Measurements from ENCODE around the gene GRM7.

Gene GRM7

GRCh38 chr3:7734456-7734855 lies 873.5 kb downstream of the GRM7 start:
- no peak overlapping the region for H3K4me3 ChIP-seq (ENCODE audit: low read length)
- no peak for DNase-seq (ENCODE audit: low read depth)
- TF ChIP-seq, protein P1, sequence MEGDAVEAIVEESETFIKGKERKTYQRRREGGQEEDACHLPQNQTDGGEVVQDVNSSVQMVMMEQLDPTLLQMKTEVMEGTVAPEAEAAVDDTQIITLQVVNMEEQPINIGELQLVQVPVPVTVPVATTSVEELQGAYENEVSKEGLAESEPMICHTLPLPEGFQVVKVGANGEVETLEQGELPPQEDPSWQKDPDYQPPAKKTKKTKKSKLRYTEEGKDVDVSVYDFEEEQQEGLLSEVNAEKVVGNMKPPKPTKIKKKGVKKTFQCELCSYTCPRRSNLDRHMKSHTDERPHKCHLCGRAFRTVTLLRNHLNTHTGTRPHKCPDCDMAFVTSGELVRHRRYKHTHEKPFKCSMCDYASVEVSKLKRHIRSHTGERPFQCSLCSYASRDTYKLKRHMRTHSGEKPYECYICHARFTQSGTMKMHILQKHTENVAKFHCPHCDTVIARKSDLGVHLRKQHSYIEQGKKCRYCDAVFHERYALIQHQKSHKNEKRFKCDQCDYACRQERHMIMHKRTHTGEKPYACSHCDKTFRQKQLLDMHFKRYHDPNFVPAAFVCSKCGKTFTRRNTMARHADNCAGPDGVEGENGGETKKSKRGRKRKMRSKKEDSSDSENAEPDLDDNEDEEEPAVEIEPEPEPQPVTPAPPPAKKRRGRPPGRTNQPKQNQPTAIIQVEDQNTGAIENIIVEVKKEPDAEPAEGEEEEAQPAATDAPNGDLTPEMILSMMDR (conservative IDR thresholded peaks at IDR 0.05; ENCODE audit: low read length) = no peak

DNA sequence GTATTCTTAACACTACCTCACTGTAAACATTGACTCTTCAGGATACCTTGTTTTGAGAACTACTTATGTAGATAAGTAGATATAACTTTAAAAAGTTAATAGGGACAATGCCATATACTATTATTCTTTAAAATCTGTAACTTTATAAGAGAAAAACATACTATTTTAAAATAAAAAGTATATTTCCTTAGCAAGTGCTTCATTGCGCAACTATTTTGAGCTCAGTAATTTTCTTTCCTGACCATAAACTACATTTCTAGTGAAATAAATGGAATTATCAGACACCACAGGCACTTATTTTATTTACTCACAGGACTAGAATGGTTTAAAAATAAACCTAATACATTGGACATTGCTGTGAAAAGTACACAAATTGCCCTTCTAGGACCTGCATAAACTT lies 876.3 kb downstream of the GRM7 start:
- H3K4me3 ChIP-seq (ENCODE audit: low read length) = no peak overlapping the region
- TF ChIP-seq, protein P1 (conservative IDR thresholded peaks at IDR 0.05; ENCODE audit: low read length) = no peak
- no peak for DNase-seq (ENCODE audit: low read depth)

GRCh38 chr3:7739754-7740153 lies 878.8 kb downstream of the GRM7 start:
- no peak for DNase-seq (ENCODE audit: low read depth)

DNA sequence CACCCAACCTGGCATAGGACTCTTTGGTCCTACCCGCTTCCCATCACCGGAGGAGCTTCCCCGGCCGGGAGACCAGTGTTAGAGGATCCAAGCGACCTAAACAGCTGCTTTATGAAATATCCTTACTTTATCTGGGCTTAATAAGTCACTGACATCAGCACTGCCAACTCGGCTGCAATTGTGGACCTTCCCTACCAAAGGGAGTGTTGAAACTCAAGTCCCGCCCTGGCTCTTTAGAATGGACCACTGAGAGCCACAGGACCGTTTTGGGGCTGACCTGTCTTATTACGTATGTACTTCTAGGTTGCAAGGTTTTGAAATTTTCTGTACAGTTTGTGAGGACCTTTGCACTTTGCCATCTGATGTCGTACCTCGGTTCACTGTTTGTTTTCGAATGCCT lies 879.5 kb downstream of the GRM7 start:
- no peak overlapping the region for H3K4me3 ChIP-seq (ENCODE audit: low read length)
- DNase-seq (ENCODE audit: low read depth) = no peak
- TF ChIP-seq, protein P1 (conservative IDR thresholded peaks at IDR 0.05; ENCODE audit: low read length) = no peak

More at GRCh38 chr3:7739754-7740153, 878.8 kb downstream of the GRM7 start:
- no peak overlapping the region for H3K4me3 ChIP-seq (ENCODE audit: low read length)
- TF ChIP-seq, protein P1 (conservative IDR thresholded peaks at IDR 0.05; ENCODE audit: low read length) = no peak

DNA sequence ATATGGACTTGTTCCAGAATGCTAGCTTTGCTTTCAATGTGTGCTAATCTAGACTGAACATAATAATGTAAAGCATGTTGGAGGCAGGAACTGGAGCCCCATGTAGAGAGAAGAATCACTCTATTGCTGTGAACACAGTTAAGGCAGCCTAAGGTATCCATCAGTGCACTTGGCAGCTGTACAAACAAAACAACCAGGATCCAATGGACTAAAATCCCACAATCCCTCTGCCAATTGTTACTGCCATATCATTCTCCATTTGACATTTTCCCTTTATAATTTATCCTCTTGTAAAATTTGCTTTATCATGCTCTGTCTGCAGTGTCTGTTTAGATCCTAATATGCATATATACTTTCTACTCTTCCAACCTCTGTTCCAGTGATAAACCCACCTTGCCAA lies 883.9 kb downstream of the GRM7 start:
- no peak overlapping the region for H3K4me3 ChIP-seq (ENCODE audit: low read length)
- TF ChIP-seq, protein P1 (conservative IDR thresholded peaks at IDR 0.05; ENCODE audit: low read length) = no peak
- no peak for DNase-seq (ENCODE audit: low read depth)

DNA sequence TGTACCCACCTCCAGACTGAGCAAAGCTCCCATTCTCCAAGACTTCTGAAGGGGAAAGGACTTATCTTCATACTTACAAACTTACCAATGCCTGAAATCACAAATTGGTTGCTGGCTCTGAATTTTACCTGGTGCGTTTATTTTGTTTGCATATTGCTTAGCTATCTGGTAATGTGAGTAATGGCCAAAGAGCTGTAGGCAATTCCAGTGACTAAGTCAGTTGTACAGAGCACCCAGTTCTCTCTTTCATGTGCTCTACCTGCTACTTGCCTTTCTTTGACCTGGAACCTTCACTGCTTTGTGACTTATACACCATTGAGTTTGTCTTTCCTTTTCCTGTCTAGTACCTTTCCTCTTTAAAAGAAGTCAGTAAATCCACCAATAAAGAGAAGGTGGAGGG lies 884.8 kb downstream of the GRM7 start:
- no peak overlapping the region for H3K4me3 ChIP-seq (ENCODE audit: low read length)
- DNase-seq (ENCODE audit: low read depth) = no peak
- TF ChIP-seq, protein P1 (conservative IDR thresholded peaks at IDR 0.05; ENCODE audit: low read length) = no peak

DNA sequence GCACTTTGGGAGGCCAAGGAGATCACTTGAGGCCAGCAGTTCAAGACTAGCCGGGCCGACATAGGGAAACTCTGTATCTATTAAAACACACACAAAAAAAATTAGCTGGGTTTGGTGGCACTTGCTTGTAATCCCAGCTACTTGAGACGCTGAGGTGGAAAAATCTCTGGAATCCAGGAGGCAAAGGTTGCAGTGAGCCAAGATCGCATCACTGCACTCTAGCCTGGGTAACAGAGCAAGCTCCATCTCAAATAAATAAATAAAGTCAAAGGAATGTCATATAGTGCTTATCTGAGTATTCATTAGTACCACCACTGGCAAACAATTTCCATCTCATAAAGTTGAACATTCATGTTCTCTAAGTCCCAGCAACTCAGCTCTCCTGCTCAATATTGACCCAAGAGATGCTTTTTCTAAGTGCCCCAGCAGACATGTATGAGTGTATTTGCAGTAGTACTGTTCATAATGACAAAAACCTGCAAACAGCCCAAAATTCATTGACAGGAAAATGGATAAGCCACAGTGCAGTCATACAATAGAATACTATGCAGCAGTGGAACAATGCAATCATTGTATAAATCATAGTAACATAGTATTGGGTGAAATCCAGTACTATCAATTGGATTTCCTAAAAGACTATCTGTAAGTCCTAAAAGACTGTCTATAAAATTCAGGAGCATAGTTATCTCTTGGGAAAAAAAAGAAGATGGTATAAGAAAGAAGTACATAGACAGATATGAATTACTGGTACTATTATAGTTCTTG lies 889.2 kb downstream of the GRM7 start:
- TF ChIP-seq, protein P1 (conservative IDR thresholded peaks at IDR 0.05; ENCODE audit: low read length) = no peak
- DNase-seq (ENCODE audit: low read depth) = no peak
- no peak overlapping the region for H3K4me3 ChIP-seq (ENCODE audit: low read length)
